MCF 10A (cell line): ENCODE measurements around the gene ATR. TPM values are rescaled to one million over a fixed set of nuclear protein-coding genes. Genes with fewer than 3 reads are reported as not detected.

Experiments
- Bru-seq: library from RNA; stranded (reverse); fragments of 400-500 nt; gene quantifications from one replicate; lab custom pipeline; 2021; lab: Mats Ljungman, UMichigan
- BruChase-seq, 2 experiments: library from RNA; stranded (reverse); fragments of 400-500 nt; gene quantifications; one replicate each; lab custom pipeline; 2021; lab: Mats Ljungman, UMichigan
- BruUV-seq: library from RNA; stranded (reverse); fragments of 400-500 nt; replicated peaks from 2 replicates; lab custom pipeline; 2021; lab: Mats Ljungman, UMichigan
- CTCF ChIA-PET: fragments of 300-600 bp; sonication (Branson Sonifier 250); formaldehyde crosslinking; extraction: SDS; loops from one replicate; lab custom pipeline; 2021; ENCODE audit warnings: antibody characterized with exemption, inconsistent platforms; lab: Yijun Ruan, JAX
- POLR2A ChIA-PET: fragments of 300-600, 350-650 bp; sonication (Branson Sonifier 250); formaldehyde crosslinking; extraction: SDS; loops from one replicate; lab custom pipeline; 2020; ENCODE audit warnings: antibody characterized with exemption, inconsistent platforms; lab: Yijun Ruan, JAX
- DNase-seq: peaks from one replicate; pipeline ENCODE4 v3.0.0-alpha.2; 2018; ENCODE audit not compliant: unreplicated experiment
- H3K27ac Mint-ChIP-seq: one replicate; pipeline ENCODE4 v1.8.0; 2022; ENCODE audit warnings: mild to moderate bottlenecking, low read depth, mixed read lengths; ENCODE audit not compliant: unreplicated experiment
- H3K27me3 Mint-ChIP-seq: one replicate; pipeline ENCODE4 v1.8.0; 2022; ENCODE audit warnings: mixed read lengths; ENCODE audit not compliant: insufficient read depth, unreplicated experiment
- H3K36me3 Mint-ChIP-seq: one replicate; pipeline ENCODE4 v1.8.0; 2022; ENCODE audit warnings: mild to moderate bottlenecking, moderate library complexity, mixed read lengths; ENCODE audit not compliant: insufficient read depth, unreplicated experiment
- H3K4me1 Mint-ChIP-seq: one replicate; pipeline ENCODE4 v1.8.0; 2022; ENCODE audit warnings: mixed read lengths; ENCODE audit not compliant: insufficient read depth, unreplicated experiment
- H3K4me3 Mint-ChIP-seq: one replicate; pipeline ENCODE4 v1.8.0; 2022; ENCODE audit warnings: mild to moderate bottlenecking, moderate library complexity, mixed read lengths; ENCODE audit not compliant: unreplicated experiment
- H3K9me3 Mint-ChIP-seq: one replicate; pipeline ENCODE4 v1.8.0; 2022; ENCODE audit warnings: mixed read lengths; ENCODE audit not compliant: unreplicated experiment
- CTCF ChIP-seq: fragments of 200-600 bp; IDR thresholded peaks from one replicate; pipeline ENCODE4 v1.8.0; 2022; ENCODE audit warnings: antibody characterized with exemption, mild to moderate bottlenecking; ENCODE audit not compliant: unreplicated experiment
- intact Hi-C: fragments of 100-400 bp; cut with micrococcal nuclease; formaldehyde crosslinking; loops from 2 replicates; pipeline ENCODE4 v1.14.1; 2022
- long read RNA-seq: library from polyadenylated mRNA; stranded (forward); transcript quantifications from one replicate; pipeline ENCODE4 v2.0.0, GENCODE V29; 2022
- total RNA-seq: library from RNA; stranded (reverse); gene quantifications from 2 replicates; pipeline ENCODE4 v1.2.3, GENCODE V29; 2022

Gene ATR
- total RNA-seq, result 27.2 and 30.2 TPM in 2 replicates
- percentile 83 among the genes with signal in this experiment for Bru-seq, nascent RNA
- percentile 80 among the genes with signal in this experiment for BruChase-seq, experiment 1, labeled RNA remaining after a 6-hour chase
- BruChase-seq, experiment 2, labeled RNA remaining after a 2-hour chase, result percentile 84 among the genes with signal in this experiment
- long read RNA-seq, full-length matches to known transcripts, result 6 of 14 reads
- long read RNA-seq, partial matches to known transcripts, result 5 of 14 reads
- long read RNA-seq, other reads (novel, unspliced or antisense), result 3 of 14 reads

- POLR2A ChIA-PET, result interaction anchor here (0.5 to 5.5 kb wide), 33 partner anchors 10 to 1269 kb away, joined by 3 to 96 read pairs (median 4); partner anchors contain the start of genes PLS1, SLC9A9, TRPC1 and U2SURP
- no TSS peak for BruUV-seq
- Mint-ChIP-seq H3K4me1 (peaks cover 29% of the 10 kb centered on the region), H3K27me3 (peaks cover 14% of the 10 kb centered on the region), H3K36me3 (peaks cover 15% of the 10 kb centered on the region), H3K4me3 (peak within 1 kb of the TSS; percentile 95), H3K9me3 (no peaks in the 10 kb centered on the region), H3K27ac (peak within 1 kb of the TSS; percentile 90)
- no peak for TF ChIP-seq CTCF
- intact Hi-C loops, result loop anchor here (5.0 kb wide), 1 partner anchor 424 kb away; the partner anchor contains the start of gene U2SURP
- CTCF ChIA-PET, result interaction anchor here (0.6 to 3.5 kb wide), 6 partner anchors 9 to 416 kb away, joined by 3 to 16 read pairs (median 6); partner anchors contain the start of gene PLS1
- peak; percentile 97 for DNase-seq
Measured at GRCh38 chr3:142578329-142579223, at the start of gene ATR. Gene ATR (minus strand): TSS chr3:142578733. CDS start chr3:142578704, 29 bp downstream.

GRCh38 chr3:142626971-142627370 lies 48.4 kb upstream of the ATR start:
- Mint-ChIP-seq H3K4me1 (no peaks in the 10 kb centered on the region), H3K27me3 (no peaks in the 10 kb centered on the region), H3K36me3 (no peaks in the 10 kb centered on the region), H3K27ac (no peak overlapping the region), H3K4me3 (no peak overlapping the region), H3K9me3 (no peaks in the 10 kb centered on the region)
- CTCF ChIA-PET, result interaction anchor here (0.8 to 1.1 kb wide), 2 partner anchors 9 to 398 kb away, joined by 3 to 4 read pairs; no protein-coding TSS in a partner anchor
- intact Hi-C loops, result no loop called here
- no peak for TF ChIP-seq CTCF
- DNase-seq, result no peak
- POLR2A ChIA-PET, result interaction anchor here (0.6 to 1.2 kb wide), 2 partner anchors 10 to 29 kb away, joined by 4 read pairs; no protein-coding TSS in a partner anchor
- no TSS peak for BruUV-seq

- Mint-ChIP-seq H3K9me3 (no peaks in the 10 kb centered on the region), H3K27ac (no peak overlapping the region), H3K36me3 (no peaks in the 10 kb centered on the region), H3K4me1 (no peaks in the 10 kb centered on the region), H3K27me3 (no peaks in the 10 kb centered on the region), H3K4me3 (no peak overlapping the region)
- DNase-seq, result no peak
- intact Hi-C loops, result no loop called here
- no TSS peak for BruUV-seq
- ChIA-PET CTCF (interaction anchor here (0.6 to 1.7 kb wide), 6 partner anchors 14 to 203 kb away, joined by 3 to 4 read pairs (median 3); no protein-coding TSS in a partner anchor), POLR2A (interaction anchor here (0.7 to 1.3 kb wide), 2 partner anchors 15 to 28 kb away, joined by 3 to 5 read pairs; no protein-coding TSS in a partner anchor)
- TF ChIP-seq CTCF, result no peak
Measured at GRCh38 chr3:142625153-142625440, 46.6 kb upstream of the ATR start.
